Thymus (tissue), 11 donors: ENCODE results near the gene PC. TPM values are rescaled to one million over a fixed set of nuclear protein-coding genes. Genes with fewer than 3 reads are reported as not detected.
"Not testable (repeated sequence)": the region's sequence is repeated elsewhere in the genome, so short reads cannot be mapped to it uniquely, and the experiment has no call there.

Source experiments
- DNase-seq, 9 donors: peaks; one replicate each; pipeline ENCODE4 v3.0.0-alpha.2; 2013; ENCODE audit warnings: low spot score in 9 of 9, low read depth in 6 of 9, missing footprints in 1 of 9
- H3K27ac ChIP-seq, 2 donors: one replicate each; pipeline ENCODE4 v1.5.1; 2013; ENCODE audit warnings: control low read depth in 1 of 2, low read depth in 1 of 2, low read length in 1 of 2, mild to moderate bottlenecking in 1 of 2, moderate library complexity in 1 of 2
- H3K27me3 ChIP-seq, 2 donors: one replicate each; pipeline ENCODE4 v1.5.1; 2013; ENCODE audit warnings: low read length in 1 of 2; ENCODE audit not compliant: control insufficient read depth in 2 of 2, insufficient read depth in 1 of 2
- H3K36me3 ChIP-seq, 2 donors: one replicate each; pipeline ENCODE4 v1.5.1; 2013; ENCODE audit warnings: low read length in 1 of 2, mild to moderate bottlenecking in 1 of 2, moderate library complexity in 1 of 2; ENCODE audit not compliant: control insufficient read depth in 2 of 2, insufficient read depth in 2 of 2
- H3K4me1 ChIP-seq, 2 donors: one replicate each; pipeline ENCODE4 v1.5.1; 2013; ENCODE audit warnings: low read length in 2 of 2; ENCODE audit not compliant: control insufficient read depth in 2 of 2, insufficient read depth in 2 of 2
- H3K4me3 ChIP-seq, 2 donors: one replicate each; pipeline ENCODE4 v1.5.1; 2013; ENCODE audit warnings: low read length in 2 of 2, control low read depth in 1 of 2, mild to moderate bottlenecking in 1 of 2
- H3K9me3 ChIP-seq, 2 donors: one replicate each; pipeline ENCODE4 v1.5.1; 2013; ENCODE audit warnings: low read length in 1 of 2, mild to moderate bottlenecking in 1 of 2; ENCODE audit not compliant: control insufficient read depth in 2 of 2, insufficient read depth in 1 of 2
- WGBS: extraction: QIAGEN DNeasy Blood & Tissue Kit; methylation state at CpG from one replicate; pipeline ENCODE4 v1.1.7; 2013; 5-methylcytosine and 5-hydroxymethylcytosine counted together
- polyA plus RNA-seq: library from polyadenylated mRNA; stranded (reverse); fragments of 200-250 nt; gene quantifications from one replicate; pipeline ENCODE4 v1.2.3, GENCODE V29; 2013
- total RNA-seq: library from RNA; stranded (reverse); fragments of 120-200 nt; gene quantifications from one replicate; pipeline ENCODE4 v1.2.4, GENCODE V29; 2013
- donor health status: healthy.

The PC gene
- total and polyA plus RNA-seq, 2 donors = 3.4 to 9.9 TPM

- 85% methylated on average over 3 of the region's 3 CpGs for WGBS
- H3K9me3 ChIP-seq = peaks cover 0 to 1% of the 10 kb centered on the region in 2 donors
- H3K27ac ChIP-seq = no peak overlapping the region
- peaks cover 0 to 1% of the 10 kb centered on the region in 2 donors for H3K4me1 ChIP-seq
- no peak for DNase-seq
- H3K4me3 ChIP-seq = no peak overlapping the region
- no peaks in the 10 kb centered on the region for H3K36me3 ChIP-seq
- peaks cover 2 to 6% of the 10 kb centered on the region in 2 donors for H3K27me3 ChIP-seq
Measured at GRCh38 chr11:66964495-66964894, 6.3 kb upstream of the PC start.

- no peak for DNase-seq
- WGBS = 98% methylated on average over 5 of the region's 5 CpGs
- Histone ChIP-seq H3K9me3 (peaks cover 0 to 4% of the 10 kb centered on the region in 2 donors), H3K27ac (no peak overlapping the region), H3K4me3 (no peak overlapping the region), H3K4me1 (peaks cover 0 to 11% of the 10 kb centered on the region in 2 donors), H3K27me3 (peaks cover 4 to 14% of the 10 kb centered on the region in 2 donors), H3K36me3 (no peaks in the 10 kb centered on the region)
Measured at GRCh38 chr11:66962801-66963200, 4.6 kb upstream of the PC start.

GRCh38 chr11:66962247-66962646 lies 4.1 kb upstream of the PC start:
- H3K36me3 ChIP-seq = no peaks in the 10 kb centered on the region
- no peak overlapping the region for H3K27ac ChIP-seq
- H3K4me1 ChIP-seq = peaks cover 0 to 16% of the 10 kb centered on the region in 2 donors
- no peak for DNase-seq
- no peak overlapping the region for H3K4me3 ChIP-seq
- H3K27me3 ChIP-seq = peaks cover 4 to 17% of the 10 kb centered on the region in 2 donors
- peaks cover 0 to 4% of the 10 kb centered on the region in 2 donors for H3K9me3 ChIP-seq
- WGBS = 97% methylated on average over 2 of the region's 2 CpGs

GRCh38 chr11:66961691-66962213 lies 3.6 kb upstream of the PC start:
- not testable (repeated sequence) for H3K4me3 ChIP-seq, H3K36me3 ChIP-seq, H3K9me3 ChIP-seq, DNase-seq, H3K27ac ChIP-seq
- Histone ChIP-seq H3K4me1 (peaks cover 0 to 20% of the 10 kb centered on the region in 2 donors), H3K27me3 (peaks cover 4 to 17% of the 10 kb centered on the region in 2 donors)
- 88% methylated on average over 5 of the region's 5 CpGs for WGBS

GRCh38 chr11:66958956-66959274 lies 732 bp upstream of the PC start:
- peak overlapping the region; percentile 57 to 78 for H3K4me3 ChIP-seq
- H3K27ac ChIP-seq = peak overlapping the region in 1 of 2 donors; percentile 32
- H3K9me3 ChIP-seq = peaks cover 0 to 4% of the 10 kb centered on the region in 2 donors
- peak in 1 of 9 donors; percentile 27 for DNase-seq
- WGBS = 36% methylated on average over 10 of the region's 10 CpGs
- peaks cover 0 to 20% of the 10 kb centered on the region in 2 donors for H3K4me1 ChIP-seq
- H3K36me3 ChIP-seq = no peaks in the 10 kb centered on the region
- peaks cover 4 to 17% of the 10 kb centered on the region in 2 donors for H3K27me3 ChIP-seq

- peak in 1 of 9 donors; percentile 19 for DNase-seq
- Histone ChIP-seq H3K4me3 (peak overlapping the region; percentile 57 to 78), H3K36me3 (no peaks in the 10 kb centered on the region), H3K27ac (no peak overlapping the region), H3K9me3 (peaks cover 0 to 4% of the 10 kb centered on the region in 2 donors), H3K27me3 (peaks cover 4 to 17% of the 10 kb centered on the region in 2 donors), H3K4me1 (peaks cover 0 to 20% of the 10 kb centered on the region in 2 donors)
- 2% methylated on average over 40 of the region's 40 CpGs for WGBS
Measured at GRCh38 chr11:66957971-66958231, 282 bp downstream of the PC start.

GRCh38 chr11:66956689-66957290 lies 1.4 kb downstream of the PC start:
- peaks cover 0 to 4% of the 10 kb centered on the region in 2 donors for H3K9me3 ChIP-seq
- H3K36me3 ChIP-seq = no peaks in the 10 kb centered on the region
- H3K27ac ChIP-seq = no peak overlapping the region
- peak in 2 of 9 donors; percentile 8 to 13 for DNase-seq
- H3K27me3 ChIP-seq = peaks cover 4 to 17% of the 10 kb centered on the region in 2 donors
- 45% methylated on average over 7 of the region's 7 CpGs for WGBS
- peaks cover 0 to 20% of the 10 kb centered on the region in 2 donors for H3K4me1 ChIP-seq
- no peak overlapping the region for H3K4me3 ChIP-seq

GRCh38 chr11:66953081-66953833 lies 4.9 kb downstream of the PC start:
- Histone ChIP-seq H3K4me1 (peaks cover 0 to 9% of the 10 kb centered on the region in 2 donors), H3K9me3 (no peaks in the 10 kb centered on the region), H3K27me3 (peaks cover 0 to 4% of the 10 kb centered on the region in 2 donors), H3K27ac (no peak overlapping the region), H3K4me3 (no peak overlapping the region), H3K36me3 (no peaks in the 10 kb centered on the region)
- no peak for DNase-seq
- WGBS = 94% methylated on average over 13 of the region's 13 CpGs

- no peaks in the 10 kb centered on the region for H3K27me3 ChIP-seq
- peaks cover 0 to under 1% of the 10 kb centered on the region in 2 donors for H3K4me1 ChIP-seq
- H3K27ac ChIP-seq = no peak overlapping the region
- no peaks in the 10 kb centered on the region for H3K36me3 ChIP-seq
- WGBS = 90% methylated on average over 7 of the region's 7 CpGs
- H3K4me3 ChIP-seq = no peak overlapping the region
- no peak for DNase-seq
- no peaks in the 10 kb centered on the region for H3K9me3 ChIP-seq
Measured at GRCh38 chr11:66951927-66952337, 6.3 kb downstream of the PC start.
